Activated CD4-positive, alpha-beta T cell treated with anti-CD3 and anti-CD28 coated beads for 48 hours (primary cell): Measurements from ENCODE around the gene PCGF1.

Source experiments
- DNase-seq: peaks from one replicate; pipeline ENCODE4 v3.0.0-alpha.2; 2020

The PCGF1 gene

GRCh38 chr2:74536166-74536950 is 28.9 kb upstream of the PCGF1 start:
- no peak for DNase-seq

GRCh38 chr2:74535440-74535965 is 28.0 kb upstream of the PCGF1 start:
- DNase-seq = no peak

DNA sequence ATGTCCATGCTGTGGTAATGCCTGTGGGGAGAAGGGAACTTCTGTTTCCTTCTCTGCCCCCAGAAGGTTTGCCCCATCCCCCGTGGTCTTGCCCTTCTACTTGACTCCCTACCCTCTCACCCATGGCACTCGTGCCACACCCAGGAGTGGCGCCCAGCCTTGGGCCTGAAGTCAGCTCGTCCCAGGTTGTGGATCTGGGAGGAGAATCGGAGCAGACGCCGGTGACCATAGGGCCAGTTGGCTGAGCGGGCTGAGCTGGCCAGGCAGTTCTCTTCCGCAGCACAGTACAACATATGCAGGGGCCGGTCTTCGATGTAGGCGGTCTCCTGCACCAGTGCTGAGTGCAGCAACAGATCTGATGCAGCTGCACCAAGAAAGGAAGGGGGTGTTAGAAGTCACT is 26.9 kb upstream of the PCGF1 start:
- no peak for DNase-seq

- no peak for DNase-seq
Observed at GRCh38 chr2:74533464-74533863, 26.0 kb upstream of the PCGF1 start.

GRCh38 chr2:74532222-74532621 is 24.7 kb upstream of the PCGF1 start:
- no peak for DNase-seq

DNA sequence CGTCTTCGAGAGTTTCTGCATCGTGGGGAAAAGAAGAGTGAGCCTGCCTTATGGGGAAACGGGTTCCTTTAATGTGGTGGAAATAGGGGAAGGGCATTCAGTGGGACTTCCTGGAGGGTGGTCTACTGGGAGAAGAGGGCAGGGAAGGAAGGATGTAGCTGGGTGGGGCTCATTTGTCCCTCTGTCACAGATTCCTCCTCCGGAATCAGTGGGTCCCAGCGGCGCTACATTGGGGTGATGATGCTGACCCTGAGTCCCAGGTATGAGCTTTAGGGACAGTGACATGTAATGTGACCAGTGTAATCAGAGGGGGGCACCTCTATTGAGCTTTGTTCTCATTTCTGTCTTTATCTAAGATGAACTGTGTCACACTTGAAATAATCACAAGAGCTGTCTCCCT is 24.2 kb upstream of the PCGF1 start:
- no peak for DNase-seq

- peak; percentile 58 for DNase-seq
Observed at GRCh38 chr2:74530239-74531187, 23.0 kb upstream of the PCGF1 start.

DNA sequence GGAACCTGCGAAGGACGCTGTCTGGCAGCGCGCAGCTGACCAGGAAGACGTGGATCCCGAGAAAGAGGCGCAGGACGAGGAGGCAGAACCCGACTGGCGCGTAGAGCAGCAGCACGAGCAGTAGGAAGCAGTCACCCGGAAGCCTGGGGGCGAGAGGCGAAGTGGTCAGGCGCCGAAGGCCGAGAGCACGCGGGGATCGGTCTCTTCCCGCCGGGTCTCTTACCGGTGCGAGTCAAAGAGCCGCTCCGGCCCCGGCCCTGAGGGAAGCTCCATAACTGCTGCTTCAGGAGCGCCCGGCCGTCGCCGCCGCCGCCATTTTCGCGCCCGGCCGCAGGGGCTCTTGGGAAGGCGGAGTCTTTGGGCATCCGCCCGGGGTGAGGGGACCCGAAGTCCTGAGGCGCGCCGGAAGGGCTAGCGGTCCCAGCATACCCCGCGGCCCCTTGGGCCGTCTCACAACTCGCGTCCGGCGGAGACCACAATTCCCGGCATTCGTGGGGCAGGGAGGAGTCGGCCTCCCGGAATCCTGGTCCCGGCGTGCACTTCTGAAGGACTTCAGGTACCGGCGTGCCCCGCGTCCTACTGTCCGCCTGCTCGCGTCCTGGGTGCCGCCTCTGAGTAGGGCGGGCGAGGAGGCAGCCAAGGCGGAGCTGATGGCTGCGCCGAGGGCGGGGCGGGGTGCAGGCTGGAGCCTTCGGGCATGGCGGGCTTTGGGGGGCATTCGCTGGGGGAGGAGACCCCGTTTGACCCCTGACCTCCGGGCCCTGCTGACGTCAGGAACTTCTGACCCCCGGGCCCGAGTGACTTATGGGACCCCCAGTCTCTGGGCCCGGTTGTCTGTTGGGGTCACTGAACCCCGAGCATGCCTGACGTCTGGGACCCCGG is 22.1 kb upstream of the PCGF1 start, which contains the start of the genes AUP1 and HTRA2:
Gene AUP1 (minus strand): TSS at position 350 of the 882 bp plus-strand sequence. CDS start 77 bp downstream, at position 273.
Gene HTRA2 (plus strand): TSS at position 577 of the 882 bp plus-strand sequence. CDS start 74 bp downstream, at position 651.
- DNase-seq = peak; percentile 97

- DNase-seq = peak; percentile 41
Observed at GRCh38 chr2:74528600-74529356, 21.3 kb upstream of the PCGF1 start.

- DNase-seq = no peak
Observed at GRCh38 chr2:74527741-74528140, 20.2 kb upstream of the PCGF1 start.

DNA sequence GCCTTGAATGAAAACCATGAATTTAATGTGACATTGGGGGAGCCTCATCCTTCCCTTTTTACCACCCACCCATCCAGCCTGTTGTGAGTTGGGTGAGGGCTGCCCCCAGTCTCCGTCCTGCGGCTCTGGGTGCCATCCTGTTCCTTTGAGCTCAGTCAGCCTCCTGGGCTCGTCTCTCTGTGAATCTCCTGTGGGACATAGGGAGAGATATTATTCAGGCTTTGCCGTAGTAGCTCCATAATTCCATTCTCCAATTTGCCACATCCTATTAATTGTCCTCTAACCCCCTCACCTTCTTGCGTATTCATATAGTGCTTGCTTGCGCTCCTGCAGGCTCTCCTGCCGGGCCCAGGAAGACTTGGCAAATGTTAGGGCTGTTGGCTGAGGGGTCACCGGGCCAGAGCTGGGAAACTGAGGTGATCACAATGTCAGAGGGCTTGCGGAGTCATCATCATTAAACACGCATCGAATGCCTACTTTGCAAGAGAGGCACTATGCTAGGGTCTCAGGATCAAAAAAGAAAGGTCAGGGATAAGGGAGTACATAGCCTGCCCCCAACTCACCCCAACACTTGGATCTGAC is 19.2 kb upstream of the PCGF1 start:
- no peak for DNase-seq

GRCh38 chr2:74525717-74526648 is 18.5 kb upstream of the PCGF1 start, which contains the start of gene DQX1:
TSS of gene DQX1 (minus strand) at chr2:74526231. CDS start at chr2:74525729, 502 bp downstream.
- peak; percentile 38 for DNase-seq

GRCh38 chr2:74524955-74525716 is 17.6 kb upstream of the PCGF1 start:
- no peak for DNase-seq

DNA sequence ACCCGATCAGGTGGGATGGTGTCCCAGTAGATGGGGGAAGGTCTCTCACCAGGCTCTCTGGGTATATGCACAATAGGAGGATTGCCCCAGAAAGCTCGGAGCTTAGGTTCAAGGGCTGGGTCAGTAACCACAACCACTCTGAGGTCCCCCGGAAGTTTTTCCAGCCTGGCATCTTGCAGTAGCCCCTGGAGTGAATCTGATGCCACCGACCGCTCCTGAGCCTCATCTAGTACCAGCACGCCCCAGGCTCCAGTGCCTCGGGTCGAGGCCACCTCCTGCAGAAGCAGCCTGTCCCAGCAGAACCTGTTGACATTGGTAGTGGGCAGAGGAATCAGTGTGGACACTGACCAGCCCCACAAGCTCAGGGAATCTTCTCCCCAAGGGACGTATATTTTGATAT is 16.5 kb upstream of the PCGF1 start:
- DNase-seq = no peak

DNA sequence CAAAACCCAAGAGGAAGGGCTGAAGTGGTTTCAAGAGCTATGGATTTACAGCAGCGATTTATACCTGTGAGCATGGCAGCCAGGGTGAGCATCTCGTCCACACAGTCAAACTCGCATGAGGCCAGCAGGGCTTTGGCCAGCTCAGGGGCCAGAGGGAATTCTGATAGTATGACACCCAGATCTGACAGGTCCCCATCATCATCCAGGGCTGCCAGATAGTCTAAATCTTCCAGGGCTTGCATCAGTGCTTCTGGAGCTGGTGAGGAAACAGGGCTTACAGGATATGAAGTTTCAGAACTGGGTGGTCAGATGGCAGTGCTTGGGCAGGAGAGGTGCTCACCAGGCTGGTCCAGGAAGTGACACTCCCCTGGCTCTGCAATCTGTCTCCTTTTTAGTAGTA is 15.0 kb upstream of the PCGF1 start:
- DNase-seq = no peak

DNA sequence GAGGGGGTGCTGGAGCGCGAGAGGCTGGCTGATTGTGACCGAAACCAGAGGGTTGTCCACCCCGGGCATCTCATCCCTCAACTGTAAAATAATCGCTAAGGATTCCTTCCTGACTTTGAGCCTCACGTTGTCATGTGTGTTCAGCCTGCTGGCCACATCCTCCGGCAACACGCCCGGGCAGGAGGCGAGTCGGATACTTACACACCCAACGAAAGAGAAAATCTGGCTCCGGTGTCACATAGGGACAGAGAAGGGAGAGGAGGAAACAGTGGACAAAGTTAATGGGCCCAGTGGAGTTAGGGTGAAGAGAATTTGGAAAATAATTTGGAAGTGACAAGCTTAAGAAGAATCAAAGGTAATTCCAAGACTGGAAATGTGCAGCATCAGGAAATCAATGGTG is 9.2 kb upstream of the PCGF1 start:
- no peak for DNase-seq

- DNase-seq = peak; percentile 87
Observed at GRCh38 chr2:74515981-74516633, 8.6 kb upstream of the PCGF1 start.

DNA sequence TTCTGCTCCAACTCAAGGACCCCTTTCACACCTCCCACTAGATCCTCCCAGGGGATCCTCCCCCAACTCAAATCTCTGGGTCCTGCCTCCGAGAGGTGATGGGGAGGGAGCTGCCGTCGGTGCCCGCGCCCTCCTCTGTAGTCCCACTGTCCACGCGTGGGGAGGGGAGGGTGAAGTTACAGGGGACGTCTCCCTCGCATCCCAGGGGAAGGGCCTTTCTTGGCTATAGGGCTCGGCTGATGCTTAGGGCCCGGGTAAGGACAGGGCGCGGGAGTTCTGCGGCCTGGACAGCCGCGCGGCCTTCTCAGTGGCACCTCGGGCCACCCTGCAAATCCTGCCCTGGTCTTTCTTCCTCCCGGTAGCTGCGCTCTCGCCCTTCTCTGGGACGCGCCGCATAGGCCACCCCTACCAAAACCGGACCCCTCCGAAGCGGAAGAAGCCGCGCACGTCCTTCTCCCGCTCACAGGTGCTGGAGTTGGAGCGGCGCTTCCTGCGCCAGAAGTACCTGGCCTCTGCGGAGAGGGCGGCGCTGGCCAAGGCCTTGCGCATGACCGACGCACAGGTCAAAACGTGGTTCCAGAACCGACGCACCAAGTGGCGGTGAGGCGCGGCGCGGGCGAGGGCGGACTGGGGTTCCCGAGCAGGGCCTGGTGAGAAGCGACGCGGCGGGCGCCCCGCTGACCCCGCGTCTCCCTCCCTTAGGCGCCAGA is 7.9 kb upstream of the PCGF1 start:
- no peak for DNase-seq
